GM18951 (cell line): ENCODE measurements around the gene TP53TG3E.
"Not testable (repeated sequence)": the region's sequence is repeated elsewhere in the genome, so short reads cannot be mapped to it uniquely, and the experiment has no call there.

Experiments
- in situ Hi-C: fragments of 300-500 bp; cut with MboI; formaldehyde crosslinking; loops from one replicate; pipeline ENCODE4 v1.12.0; 2022; ENCODE audit warnings: low sequenced_read_pairs, mixed read lengths, inconsistent platforms; ENCODE audit not compliant: unreplicated experiment

The TP53TG3E gene

GRCh38 chr16:33304006-33304405 is at the start of gene TP53TG3E:
TSS of gene TP53TG3E (plus strand) at chr16:33304306. CDS start at chr16:33304374, 68 bp downstream.
- in situ Hi-C loops = not testable (repeated sequence)

GRCh38 chr16:33336226-33337012 is 32.3 kb downstream of the TP53TG3E start:
- in situ Hi-C loops = not testable (repeated sequence)

GRCh38 chr16:33337627-33338542 is 33.8 kb downstream of the TP53TG3E start:
- in situ Hi-C loops = not testable (repeated sequence)

DNA sequence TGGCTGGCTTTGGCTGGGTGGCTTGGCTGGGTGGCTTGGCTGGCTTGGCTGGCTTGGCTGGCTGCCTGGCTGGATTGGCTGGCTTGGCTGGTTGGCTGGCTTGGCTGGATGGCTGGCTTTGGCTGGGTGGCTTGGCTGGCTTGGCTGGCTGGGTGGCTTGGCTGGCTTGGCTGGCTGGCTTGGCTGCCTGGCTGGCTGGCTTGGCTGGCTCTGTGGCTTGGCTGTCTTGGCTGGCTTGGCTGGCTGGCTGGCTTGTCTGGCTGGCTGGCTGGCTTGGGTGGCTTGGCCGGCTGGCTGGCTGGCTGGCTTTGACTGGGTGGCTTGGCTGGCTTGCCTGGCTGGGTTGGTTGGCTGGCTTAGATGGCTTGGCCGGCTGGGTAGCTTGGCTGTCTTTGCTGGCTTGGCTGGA is 34.4 kb downstream of the TP53TG3E start:
- in situ Hi-C loops = not testable (repeated sequence)

GRCh38 chr16:33339093-33340061 is 35.3 kb downstream of the TP53TG3E start:
- in situ Hi-C loops = not testable (repeated sequence)
